ENCODE data around the gene COPS7B. TPM values are rescaled to one million over a fixed set of nuclear protein-coding genes. Genes with fewer than 3 reads are reported as not detected.
"Not testable (repeated sequence)": the region's sequence is repeated elsewhere in the genome, so short reads cannot be mapped to it uniquely, and the experiment has no call there.

COPS7B gene
- total RNA-seq = 7.8 and 16.8 TPM in 2 replicates

DNA sequence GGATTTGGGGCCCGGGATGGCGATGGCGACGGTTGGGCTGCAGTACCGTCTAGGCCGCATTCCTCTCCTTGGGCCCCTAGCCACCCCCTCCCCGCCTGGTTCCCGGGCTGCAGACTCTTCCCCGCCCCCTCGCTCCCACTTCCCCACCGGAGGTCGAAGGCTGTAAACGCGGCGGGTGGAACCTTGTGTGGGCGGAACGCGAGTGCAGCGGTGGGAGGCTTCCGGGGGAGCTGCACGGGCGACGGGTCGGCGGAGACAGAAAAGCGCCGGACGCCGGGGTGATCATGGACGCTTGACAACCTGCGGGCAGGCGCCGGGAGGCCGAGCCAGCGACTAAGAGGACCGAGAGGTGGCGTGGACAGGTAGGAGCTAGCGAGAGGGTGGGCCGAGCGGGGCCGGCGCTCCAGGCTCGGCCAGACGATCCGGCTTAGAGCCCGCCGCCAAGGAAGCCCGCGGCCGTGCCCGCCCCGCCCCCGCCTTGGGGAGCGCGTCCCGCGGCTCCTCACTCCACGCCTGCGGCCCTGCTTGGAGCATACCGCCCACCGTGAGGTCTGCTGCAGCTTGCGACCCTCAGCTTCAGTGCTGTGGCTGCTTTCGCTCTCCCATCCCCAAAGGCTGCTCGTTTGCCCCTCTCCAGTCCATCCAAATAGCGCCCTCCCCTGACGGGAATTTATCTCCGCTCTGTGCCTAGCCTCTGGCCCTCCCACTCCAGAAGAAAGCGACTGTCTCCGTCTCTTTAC is at the start of gene COPS7B:
COPS7B (plus strand) TSS at position 269 of the 740 bp plus-strand sequence. CDS start 2,126 bp downstream, outside the sequence.
- DNase-seq (ENCODE audit: low read depth) = peak; percentile 41

DNA sequence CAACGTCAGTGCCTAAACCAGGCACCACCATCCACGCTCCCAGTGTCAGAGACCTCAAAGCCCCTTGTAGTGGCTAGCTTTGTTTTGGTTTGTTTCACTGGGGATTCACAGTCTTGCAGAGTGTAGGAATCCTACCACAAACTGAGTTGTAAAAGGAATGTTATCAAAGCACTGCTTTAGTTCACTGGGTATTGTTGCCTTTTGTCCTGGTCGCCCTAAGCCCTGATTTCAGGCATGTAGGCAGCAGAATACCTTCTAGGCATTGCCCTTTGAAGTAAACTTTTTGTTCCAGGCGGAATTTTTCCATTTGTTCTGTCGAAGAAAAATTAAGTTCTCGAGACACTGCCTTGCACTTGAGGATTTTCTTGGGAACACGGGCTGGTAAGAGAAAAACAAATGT is 48.5 kb upstream of the COPS7B start:
- no peak for DNase-seq (ENCODE audit: low read depth)

GRCh38 chr2:231743376-231744116 is 42.7 kb upstream of the COPS7B start:
- no peak for DNase-seq (ENCODE audit: low read depth)

DNA sequence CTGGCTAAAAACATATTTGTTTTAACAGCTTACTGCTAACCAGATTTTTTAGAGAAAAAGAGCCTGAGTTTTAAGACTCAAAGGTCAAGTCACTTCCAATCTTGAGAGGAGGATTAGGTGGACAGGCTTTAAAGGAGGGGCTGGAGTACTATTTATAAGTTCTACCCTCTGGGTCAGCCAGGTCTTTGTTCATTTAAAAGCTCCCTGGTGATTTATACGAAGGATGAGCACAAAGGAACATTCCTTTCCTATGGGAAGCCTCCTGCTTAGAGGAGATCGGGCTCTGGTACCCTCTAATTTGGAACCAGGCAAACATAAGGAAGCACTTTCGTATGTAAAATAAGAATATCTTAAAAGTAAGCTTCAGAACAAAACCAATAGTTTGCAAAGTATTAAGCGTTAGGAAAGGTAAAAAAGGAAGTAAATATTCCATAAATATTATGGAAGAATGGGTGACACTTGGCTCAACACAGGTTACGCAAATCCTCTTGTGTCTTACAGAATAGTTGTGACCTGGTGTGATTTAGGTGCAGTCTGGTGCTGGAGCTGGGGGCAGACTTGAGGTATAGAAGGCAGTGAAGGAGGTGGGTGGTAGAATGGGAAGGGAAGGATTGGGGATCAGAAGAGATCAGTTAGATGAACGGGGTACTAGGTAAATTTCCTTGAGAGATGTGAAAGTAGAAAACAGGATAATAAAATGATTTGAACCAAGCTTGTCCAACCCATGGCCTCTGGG is 40.8 kb upstream of the COPS7B start:
- DNase-seq (ENCODE audit: low read depth) = no peak

DNA sequence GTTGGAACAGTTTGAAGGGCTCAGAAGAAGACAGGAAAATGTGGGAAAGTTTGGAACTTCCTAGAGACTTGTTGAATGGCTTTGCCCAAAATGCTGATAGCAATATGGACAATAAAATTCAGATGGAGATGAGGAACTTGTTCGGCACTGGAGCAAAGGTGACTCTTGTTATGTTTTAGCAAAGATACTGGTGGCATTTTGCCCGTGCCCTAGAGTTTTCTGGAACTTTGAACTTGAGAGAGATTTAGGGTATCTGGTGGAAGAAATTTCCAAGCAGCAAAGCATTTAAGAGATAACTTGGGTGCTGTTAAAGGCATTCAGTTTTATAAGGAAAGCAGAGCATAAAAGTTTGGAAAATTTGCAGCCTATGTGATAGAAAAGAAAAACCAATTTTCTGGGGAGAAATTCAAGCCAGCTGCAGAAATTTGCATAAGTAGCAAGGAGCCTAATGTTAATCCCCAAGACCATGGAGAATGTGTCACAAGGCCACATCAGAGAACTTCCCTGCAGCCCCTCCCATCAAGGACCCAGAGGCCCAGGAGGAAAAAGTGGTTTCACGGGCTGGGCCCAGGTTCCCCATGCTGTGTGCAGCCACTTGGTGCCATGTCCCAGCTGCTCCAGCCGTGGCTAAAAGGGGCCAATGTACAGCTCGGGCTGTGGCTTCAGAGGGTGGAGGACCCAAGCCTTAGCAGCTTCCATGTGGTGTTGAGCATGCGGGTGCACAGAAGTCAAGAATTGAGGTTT is 37.9 kb upstream of the COPS7B start:
- DNase-seq (ENCODE audit: low read depth) = not testable (repeated sequence)

GRCh38 chr2:231749016-231749415 is 37.2 kb upstream of the COPS7B start:
- DNase-seq (ENCODE audit: low read depth) = not testable (repeated sequence)

DNA sequence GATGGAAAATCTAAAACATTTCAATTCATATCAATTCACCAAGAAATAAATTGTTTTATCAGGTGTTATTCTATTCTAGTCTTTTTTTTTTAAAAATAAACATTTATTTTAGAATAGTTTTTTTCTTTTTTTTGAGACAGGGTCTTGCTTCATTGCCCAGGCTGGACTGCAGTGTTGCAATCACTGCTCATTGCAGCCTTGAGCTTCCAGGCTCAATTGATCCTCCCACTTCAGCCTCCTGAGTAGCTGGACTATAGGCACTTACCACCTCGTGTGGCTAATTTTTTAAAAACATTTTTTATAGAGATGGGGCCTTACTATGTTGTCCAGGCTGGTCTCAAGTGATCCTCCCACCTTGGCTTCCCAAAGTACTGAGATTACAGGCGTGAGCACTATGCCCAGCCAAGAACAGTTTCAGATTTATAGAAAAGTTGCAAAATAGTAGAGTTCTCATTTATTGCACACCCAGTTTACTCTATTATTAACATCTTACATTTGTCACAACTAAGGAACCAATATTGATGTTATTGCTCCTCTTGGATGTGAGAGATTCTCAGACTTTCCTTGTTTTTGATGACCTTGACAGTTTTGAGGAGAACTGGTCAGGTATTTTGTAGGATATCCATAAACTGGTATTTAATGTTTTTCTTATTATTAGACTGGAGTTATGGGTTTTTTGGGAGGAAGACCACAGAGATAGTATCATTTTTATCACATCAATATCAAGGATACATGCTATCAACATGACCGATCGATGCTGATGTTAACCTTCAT is 35.0 kb upstream of the COPS7B start:
- DNase-seq (ENCODE audit: low read depth) = no peak

DNA sequence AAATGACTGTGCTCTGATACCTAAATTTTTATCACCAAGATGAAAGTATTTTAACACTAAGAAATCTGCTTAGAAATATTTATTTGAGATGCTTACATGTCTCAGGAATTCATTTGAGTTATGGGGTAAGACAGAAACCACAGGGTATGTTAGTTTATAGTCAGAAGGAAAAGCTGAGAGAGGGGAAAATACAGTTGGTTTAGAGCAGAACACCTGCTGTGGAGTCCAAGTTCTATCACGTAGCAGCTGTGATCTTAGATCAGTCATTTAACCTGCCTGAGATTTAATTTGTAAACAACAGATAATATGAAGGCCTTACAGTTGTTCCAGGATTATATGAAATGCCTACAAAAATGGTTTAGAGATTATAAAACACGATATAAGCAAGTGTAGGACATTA is 34.2 kb upstream of the COPS7B start:
- DNase-seq (ENCODE audit: low read depth) = no peak

DNA sequence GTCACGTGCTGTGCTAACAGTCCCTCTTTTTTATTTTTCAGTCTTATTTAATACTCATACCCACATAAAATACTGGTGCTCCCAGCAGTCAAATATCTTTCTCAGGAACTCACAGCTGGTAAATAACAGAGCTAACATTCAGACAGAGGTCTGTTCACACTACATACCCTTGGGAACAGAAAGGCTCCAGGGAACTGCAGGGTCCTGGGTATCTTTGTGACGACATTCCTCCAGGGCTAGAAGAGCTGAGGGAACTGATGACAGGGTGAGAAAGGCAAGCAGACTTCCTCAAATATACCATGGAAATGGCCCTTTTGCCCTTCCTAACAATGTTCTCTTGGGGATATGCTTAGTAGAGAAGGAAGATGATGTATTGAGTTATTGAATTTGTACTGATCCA is 24.5 kb upstream of the COPS7B start:
- DNase-seq (ENCODE audit: low read depth) = no peak

DNA sequence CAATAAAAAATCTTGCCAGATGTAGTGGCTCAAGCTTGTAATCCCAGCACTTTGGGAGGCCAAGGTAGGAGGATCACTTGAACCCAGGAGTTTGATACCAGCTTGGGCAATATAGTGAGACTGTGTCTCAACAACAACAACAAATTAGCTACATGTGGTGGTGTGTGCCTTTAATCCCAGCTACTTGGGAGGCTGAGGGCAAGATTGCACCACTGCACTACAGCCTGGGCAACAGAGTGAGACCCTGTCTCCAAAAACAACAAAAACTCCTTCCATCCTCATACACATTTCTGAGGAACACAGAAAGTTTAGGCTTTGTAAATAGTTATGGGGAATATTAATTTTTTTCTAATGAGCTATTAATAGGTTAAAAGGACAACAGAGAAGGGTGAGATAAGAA is 22.1 kb upstream of the COPS7B start:
- no peak for DNase-seq (ENCODE audit: low read depth)

DNA sequence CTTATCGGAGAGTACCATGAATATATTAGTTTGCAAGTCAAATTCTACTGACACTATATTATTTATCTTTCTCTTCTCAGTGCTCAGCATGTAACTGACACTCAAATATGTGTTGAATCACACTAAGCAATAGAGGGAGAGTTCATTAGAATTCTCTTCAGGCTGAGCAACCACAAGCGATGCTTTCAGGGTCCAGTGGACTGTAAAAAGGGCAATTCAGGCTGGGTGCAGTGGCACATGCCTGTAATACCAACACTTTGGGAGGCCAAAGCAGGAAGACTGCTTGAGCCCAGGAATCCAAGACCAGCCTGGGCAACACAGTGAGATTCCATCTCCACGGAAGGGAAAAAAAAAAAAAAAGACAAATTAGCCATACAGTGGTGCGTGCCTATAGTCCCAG is 21.5 kb upstream of the COPS7B start:
- DNase-seq (ENCODE audit: low read depth) = peak; percentile 90

- DNase-seq (ENCODE audit: low read depth) = no peak
These were observed 20.7 kb upstream of the COPS7B start for GRCh38 chr2:231765496-231765929.

- DNase-seq (ENCODE audit: low read depth) = no peak
These were observed 16.8 kb upstream of the COPS7B start for GRCh38 chr2:231769170-231770136.

DNA sequence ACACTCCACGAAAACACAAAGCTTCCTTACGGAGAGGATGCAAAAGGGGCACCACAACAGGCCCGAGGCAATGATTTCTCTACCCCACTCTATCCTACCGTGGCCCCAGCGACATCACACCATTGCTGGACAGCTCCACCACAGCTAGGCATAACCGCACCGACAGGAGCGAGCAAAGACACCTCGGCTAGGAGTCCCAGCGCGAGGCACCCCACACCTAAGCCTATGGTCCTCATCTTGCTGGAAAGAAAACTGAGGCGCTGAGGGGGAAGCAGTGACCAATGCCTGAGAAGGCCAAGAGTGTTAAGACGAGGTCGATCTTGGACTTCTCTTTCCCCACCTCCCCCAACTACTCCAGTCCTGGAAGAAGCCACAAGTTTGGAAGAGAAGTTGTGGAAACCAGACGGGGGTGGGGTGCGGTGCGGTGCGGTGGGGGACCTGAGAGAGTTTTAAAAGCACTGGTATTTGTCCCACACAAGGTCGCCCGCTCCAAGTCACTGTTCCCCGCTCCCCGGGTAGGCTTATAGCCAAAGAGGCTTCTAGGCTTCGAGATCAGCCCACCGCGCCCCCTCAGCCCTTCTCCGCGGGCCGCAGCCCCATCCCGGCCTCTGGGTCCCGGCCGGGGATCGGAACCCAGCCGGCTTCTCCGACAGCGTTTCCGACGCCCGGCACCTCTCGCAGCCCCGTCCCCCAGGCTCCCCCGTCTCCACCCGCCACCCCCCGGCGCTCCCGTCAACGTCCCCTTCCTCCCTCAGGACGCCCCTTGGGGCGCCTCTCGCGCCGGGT is 5.9 kb upstream of the COPS7B start:
- DNase-seq (ENCODE audit: low read depth) = peak; percentile 17

GRCh38 chr2:231780909-231781797 is 5.1 kb upstream of the COPS7B start, which contains the start of gene PDE6D:
Gene PDE6D (minus strand): TSS chr2:231781282. CDS start chr2:231781114, 168 bp downstream.
- DNase-seq (ENCODE audit: low read depth) = peak; percentile 94

GRCh38 chr2:231781798-231782726 is 4.2 kb upstream of the COPS7B start:
- DNase-seq (ENCODE audit: low read depth) = peak; percentile 52

- DNase-seq (ENCODE audit: low read depth) = no peak
These were observed 832 bp upstream of the COPS7B start for GRCh38 chr2:231785413-231785812.
